NB4 (cell line): ENCODE results near the gene OXGR1.
A peak's percentile ranks its signal among the peaks of the same experiment; 100 is the strongest.

Experiments used
- CTCF ChIP-seq: IDR thresholded peaks from one replicate; pipeline ENCODE4 v1.5.1; 2012; ENCODE audit warnings: low read depth, low read length
- MAX ChIP-seq: IDR thresholded peaks from 2 replicates; pipeline ENCODE4 v1.6.1; 2011; ENCODE audit warnings: low read depth, low read length
- POLR2A ChIP-seq: IDR thresholded peaks from 2 replicates; pipeline ENCODE4 v1.6.1; 2011; ENCODE audit warnings: mild to moderate bottlenecking; ENCODE audit not compliant: insufficient read length; ENCODE audit errors: extremely low read depth

DNA sequence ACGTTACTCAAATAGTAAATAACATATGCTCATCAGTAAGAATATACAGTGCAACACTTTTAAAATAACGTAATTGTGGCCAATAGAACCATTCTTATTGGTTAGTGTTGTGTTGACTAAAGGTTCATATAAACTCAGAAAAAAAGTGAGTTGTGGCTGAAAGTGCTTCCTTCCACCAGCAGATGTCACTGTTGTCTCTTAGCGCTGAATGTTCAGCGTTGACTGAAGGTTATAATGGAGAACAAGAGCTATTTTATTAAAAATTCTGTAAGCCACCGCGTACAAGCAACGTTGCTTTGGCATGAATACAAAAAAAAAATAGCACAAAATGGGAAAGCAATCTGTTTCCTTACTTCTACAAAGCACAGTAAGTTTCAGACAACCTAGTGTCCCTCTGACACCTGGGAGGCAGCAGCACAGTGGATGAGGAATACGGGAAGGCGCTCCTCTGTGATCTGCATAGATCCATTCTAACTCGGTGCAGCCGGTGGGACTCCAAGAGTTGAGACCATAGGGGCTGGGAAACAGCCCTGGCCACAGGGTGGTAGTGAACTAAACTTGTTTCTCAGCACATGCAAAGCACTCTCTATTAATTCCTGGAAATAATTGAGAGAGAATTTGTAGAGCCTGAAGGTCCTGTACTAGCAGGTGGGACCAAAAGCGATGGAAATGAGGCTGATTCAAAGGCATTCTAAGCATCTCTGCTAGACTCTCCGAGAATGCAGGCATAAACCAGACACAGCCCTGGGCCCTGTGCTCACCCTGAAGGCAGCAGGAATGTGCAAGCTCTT, 23.9 kb upstream of the OXGR1 start:
- peak; percentile 90 for TF ChIP-seq CTCF
- TF ChIP-seq POLR2A: no peak
- no peak for TF ChIP-seq MAX
